HG02938 (cell line): ENCODE data around the gene BCKDK.

Experiments
- ATAC-seq: cut with Tn5 transposase; IDR thresholded peaks from one replicate; pipeline ENCODE4 v1.9.1; 2021; ENCODE audit warnings: mild to moderate bottlenecking, moderate library complexity; ENCODE audit not compliant: unreplicated experiment

BCKDK gene

DNA sequence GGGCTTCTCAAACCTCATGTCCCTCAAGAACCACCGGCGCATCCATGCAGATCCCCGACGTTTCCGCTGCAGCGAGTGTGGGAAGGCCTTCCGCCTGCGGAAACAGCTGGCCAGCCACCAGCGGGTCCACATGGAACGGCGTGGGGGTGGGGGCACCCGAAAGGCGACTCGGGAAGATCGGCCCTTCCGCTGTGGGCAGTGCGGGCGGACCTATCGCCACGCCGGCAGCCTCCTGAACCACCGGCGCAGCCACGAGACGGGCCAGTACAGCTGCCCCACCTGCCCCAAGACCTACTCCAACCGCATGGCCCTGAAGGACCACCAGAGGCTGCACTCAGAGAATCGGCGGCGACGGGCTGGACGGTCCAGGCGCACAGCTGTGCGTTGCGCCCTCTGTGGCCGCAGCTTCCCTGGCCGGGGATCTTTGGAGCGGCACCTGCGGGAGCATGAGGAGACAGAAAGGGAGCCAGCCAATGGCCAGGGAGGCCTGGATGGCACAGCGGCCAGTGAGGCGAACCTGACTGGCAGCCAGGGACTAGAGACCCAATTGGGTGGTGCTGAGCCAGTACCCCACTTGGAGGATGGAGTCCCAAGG is 28.1 kb upstream of the BCKDK start:
- no peak for ATAC-seq

DNA sequence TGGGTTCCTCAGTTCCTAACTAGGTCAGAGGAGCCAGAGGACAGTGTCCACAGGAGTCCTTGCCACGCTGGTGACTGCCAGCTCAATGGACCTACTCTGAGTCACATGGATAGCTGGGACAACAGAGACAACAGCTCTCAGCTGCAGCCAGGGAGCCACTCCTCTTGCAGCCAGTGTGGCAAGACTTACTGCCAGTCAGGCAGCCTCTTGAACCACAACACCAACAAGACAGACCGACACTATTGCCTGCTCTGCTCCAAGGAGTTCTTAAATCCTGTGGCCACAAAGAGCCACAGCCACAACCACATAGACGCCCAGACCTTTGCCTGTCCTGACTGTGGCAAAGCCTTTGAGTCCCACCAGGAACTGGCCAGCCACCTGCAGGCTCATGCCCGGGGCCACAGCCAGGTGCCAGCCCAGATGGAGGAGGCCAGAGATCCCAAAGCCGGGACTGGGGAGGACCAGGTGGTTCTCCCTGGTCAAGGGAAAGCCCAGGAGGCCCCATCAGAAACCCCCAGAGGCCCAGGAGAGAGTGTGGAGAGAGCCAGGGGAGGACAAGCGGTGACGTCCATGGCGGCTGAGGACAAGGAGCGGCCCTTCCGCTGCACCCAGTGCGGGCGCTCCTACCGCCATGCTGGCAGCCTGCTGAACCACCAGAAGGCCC is 27.3 kb upstream of the BCKDK start:
- no peak for ATAC-seq

GRCh38 chr16:31081428-31082351 is 26.5 kb upstream of the BCKDK start:
- no peak for ATAC-seq

- ATAC-seq = no peak
These were observed 25.7 kb upstream of the BCKDK start for GRCh38 chr16:31082368-31083045.

GRCh38 chr16:31083081-31083480 is 25.1 kb upstream of the BCKDK start:
- ATAC-seq = no peak

- ATAC-seq = no peak
These were observed 24.6 kb upstream of the BCKDK start for GRCh38 chr16:31083556-31083955.

DNA sequence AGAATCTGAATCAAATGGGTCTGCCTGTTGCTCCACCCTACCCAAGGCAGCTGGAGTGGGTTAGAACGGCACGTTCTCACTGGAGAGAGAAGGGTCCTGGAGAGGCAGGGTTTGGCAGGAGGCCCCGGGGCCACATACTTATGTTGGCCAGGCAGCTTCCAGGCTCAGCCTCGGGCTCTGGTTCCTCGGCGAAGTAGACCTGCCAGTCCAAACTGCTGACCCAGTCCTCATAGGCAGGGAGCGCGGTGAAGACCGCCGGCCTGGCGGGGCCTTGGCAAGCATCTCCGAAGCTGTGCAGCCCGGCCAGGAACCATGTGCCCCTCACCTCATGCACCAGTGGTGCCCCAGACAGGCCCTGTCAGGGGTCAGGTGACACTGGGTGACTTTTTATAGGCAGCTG is 24.2 kb upstream of the BCKDK start:
- ATAC-seq = no peak

DNA sequence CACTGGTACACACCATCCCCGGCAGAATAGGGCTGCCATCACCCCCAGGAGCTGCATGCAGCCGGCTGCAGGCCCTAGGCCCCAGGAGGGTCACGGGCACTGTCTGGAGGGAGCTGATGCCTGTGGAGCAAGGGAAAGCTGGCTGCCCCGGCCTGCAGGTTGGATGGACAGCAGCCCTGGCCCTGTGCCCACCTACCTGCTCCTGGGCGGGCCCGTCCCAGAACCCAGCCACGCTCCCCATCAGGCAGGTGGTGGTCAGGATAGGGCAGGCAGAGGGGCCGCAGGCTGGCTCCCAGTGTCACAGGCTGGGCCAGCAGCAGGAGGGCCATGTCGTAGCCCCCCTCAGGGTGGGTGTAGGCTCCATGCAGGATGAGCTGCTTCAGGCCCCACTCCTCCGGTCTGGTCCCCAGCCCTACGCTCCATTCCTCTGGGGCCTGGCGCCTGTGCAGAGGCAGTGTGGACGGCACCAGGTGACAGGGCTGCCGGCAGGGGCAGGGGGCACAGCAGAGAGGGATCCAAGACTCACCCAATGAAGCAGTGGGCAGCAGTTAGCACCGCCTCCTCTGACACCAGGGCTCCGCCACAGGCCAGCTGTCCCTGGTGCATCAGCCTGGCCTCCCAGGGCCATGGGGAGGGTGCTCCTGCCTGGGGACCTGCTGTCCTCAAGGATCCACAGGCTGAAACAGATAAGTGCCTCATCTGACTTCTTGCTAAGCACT is 23.4 kb upstream of the BCKDK start:
- ATAC-seq = no peak

- ATAC-seq = no peak
These were observed 22.8 kb upstream of the BCKDK start for GRCh38 chr16:31085411-31085810.

DNA sequence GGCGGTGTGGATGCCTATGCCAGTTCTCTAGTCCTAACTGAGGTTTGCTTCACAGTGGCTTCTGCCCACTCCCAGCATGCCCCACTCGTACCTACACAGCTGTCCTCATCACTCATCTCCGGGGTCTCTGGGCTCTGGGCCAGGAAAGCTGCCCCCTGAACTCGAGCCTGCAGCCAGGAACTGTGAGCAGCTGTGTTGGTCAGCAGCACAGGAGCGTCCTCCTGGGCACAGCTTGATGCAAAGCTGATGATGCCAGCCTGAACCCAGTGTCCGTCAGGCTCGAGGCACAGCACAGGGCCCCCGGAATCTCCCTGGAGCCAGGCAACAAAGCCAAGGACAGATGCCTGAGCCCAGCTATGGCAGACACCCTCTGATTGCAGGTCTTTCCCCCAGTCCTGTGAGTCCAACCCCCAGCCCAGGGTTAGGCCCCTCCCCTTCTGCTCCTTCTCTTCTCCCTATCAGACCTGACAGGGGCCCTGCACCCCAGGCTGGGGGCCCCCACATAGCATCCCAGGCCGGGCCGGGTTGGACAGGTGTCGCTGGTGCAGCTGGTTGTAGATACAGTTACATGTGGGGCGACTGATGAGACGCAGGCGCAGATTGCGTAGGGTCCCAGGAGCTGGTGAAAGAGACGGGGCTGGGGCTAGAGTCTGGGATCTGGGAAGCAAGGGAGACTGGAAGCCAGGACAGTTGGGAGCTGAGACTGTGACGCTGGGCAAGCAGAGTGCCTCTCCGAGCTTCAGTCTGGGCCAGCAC is 22.1 kb upstream of the BCKDK start:
- no peak for ATAC-seq

- no peak for ATAC-seq
These were observed 21.6 kb upstream of the BCKDK start for GRCh38 chr16:31086629-31086906.

GRCh38 chr16:31087481-31087880 is 20.7 kb upstream of the BCKDK start:
- ATAC-seq = no peak

GRCh38 chr16:31087971-31088370 is 20.2 kb upstream of the BCKDK start:
- ATAC-seq = no peak

GRCh38 chr16:31088459-31089183 is 19.6 kb upstream of the BCKDK start, which contains the start of gene PRSS53:
TSS of gene PRSS53 (minus strand) at chr16:31088943. CDS start at chr16:31088809, 134 bp downstream.
- no peak for ATAC-seq

DNA sequence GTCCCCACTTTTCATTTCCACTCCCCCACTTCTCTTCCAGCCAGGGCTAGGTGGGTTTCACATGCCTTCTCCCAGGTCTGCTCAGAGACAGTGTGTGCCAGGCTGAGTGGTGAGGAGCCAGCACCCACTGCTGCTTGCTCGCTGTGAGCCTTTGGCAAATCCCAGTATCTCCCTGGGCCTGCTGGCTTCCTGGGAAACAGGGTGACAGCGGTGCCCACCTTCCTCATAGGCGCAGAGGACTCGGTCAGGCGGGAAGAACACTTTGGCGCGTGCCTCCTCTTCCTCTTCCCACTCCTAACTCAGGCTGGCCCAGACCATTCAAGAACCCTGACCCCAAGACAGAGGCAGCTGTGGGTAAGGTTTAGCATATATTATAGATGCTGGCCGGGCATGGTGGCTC is 19.0 kb upstream of the BCKDK start:
- no peak for ATAC-seq

DNA sequence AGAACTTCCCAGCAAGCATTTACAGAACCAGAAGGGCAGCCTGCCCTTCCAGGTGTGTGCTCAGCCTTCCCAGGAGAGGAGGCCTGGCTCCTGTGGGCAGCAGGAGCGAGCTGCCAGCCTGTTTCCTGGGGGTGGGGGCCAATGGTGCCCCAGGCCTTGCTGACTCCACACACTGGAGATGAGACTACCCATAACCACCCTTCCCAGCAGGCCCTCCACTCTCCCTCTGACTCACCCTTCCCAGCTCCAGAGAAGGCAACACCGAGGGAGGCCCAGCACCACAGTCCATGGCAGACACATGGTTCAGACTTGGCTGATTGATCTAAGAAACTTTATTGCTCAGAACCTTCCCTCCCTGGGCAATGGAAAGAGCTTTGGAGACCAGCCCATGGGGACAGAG is 17.6 kb upstream of the BCKDK start:
- ATAC-seq = no peak

DNA sequence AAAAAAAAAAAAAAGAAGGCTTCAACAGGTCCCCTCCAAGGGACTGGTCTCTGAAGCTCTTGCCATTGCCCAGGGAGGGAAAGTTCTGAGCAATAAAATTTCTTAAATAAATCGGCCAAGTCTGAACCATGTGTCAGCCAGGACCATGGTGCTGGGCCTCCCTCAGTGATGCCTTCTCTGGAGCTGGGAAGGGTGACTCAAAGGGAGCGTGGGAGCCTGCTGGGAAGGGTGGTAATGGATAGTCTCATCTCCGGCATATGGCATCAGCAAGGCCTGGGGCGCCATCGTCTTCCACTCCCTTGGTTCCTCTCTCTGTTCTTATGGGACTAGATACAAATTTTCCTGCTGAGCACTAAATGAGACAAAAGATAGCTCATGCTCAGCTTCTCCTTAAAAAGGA is 15.9 kb upstream of the BCKDK start:
- ATAC-seq = no peak

GRCh38 chr16:31093132-31093703 is 15.0 kb upstream of the BCKDK start:
- ATAC-seq = no peak

DNA sequence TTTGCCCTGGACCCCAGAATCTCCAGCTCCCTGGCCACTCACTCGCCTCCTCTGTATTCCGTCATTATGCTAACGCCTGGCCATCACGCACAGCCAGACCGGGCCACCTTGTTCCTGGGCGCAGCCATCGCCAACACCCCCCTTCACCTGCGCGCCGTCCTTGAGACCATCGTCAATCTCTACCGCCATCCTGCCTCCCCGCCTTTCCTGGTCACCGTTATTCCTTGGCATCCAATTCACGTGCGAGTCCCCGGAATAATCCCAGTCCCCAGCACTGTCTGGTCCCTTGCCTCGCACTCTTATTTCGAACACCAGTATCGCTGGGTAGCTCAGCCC is 14.1 kb upstream of the BCKDK start:
- no peak for ATAC-seq
